CD14-positive monocyte (primary cell): Measurements from ENCODE around the gene ECSCR. TPM values are rescaled to one million over a fixed set of nuclear protein-coding genes. Genes with fewer than 3 reads are reported as not detected.

Experiments
- DNase-seq, 3 donors: peaks; one replicate each; pipeline ENCODE4 v3.0.0-alpha.2; 2011 to 2022
- H2AFZ ChIP-seq: 2 replicates; pipeline ENCODE4 v1.6.0; 2012; ENCODE audit warnings: mild to moderate bottlenecking, low read depth, low read length, inconsistent platforms; ENCODE audit not compliant: insufficient read depth, poor library complexity, severe bottlenecking
- H3K27ac ChIP-seq, 2 donors: 1 replicate in 1 of 2; 2 replicates in 1 of 2; pipeline ENCODE4 v1.5.1; 2012 to 2013; ENCODE audit warnings: low read length in 2 of 2, control low read depth in 1 of 2, inconsistent platforms in 1 of 2, low read depth in 1 of 2, mild to moderate bottlenecking in 1 of 2
- H3K27me3 ChIP-seq, 2 donors: one replicate each; pipeline versions ENCODE4 v1.6.0 to v1.6.1; 2011 to 2013; ENCODE audit warnings: low read length in 2 of 2; ENCODE audit not compliant: control insufficient read depth in 2 of 2, insufficient read depth in 2 of 2
- H3K36me3 ChIP-seq, 2 donors: replicated peaks in 1 of 2; 1 replicate in 1 of 2; 2 replicates in 1 of 2; pipeline versions ENCODE4 v1.5.1 to v1.6.1; 2012 to 2013; ENCODE audit warnings: low read length in 2 of 2, control low read depth in 1 of 2, inconsistent platforms in 1 of 2, mild to moderate bottlenecking in 1 of 2; ENCODE audit not compliant: insufficient read depth in 2 of 2, control insufficient read depth in 1 of 2
- H3K4me1 ChIP-seq, 2 donors: 1 replicate in 1 of 2; 2 replicates in 1 of 2; pipeline versions ENCODE4 v1.5.1 to v1.6.1; 2012 to 2013; ENCODE audit warnings: low read length in 2 of 2, control low read depth in 1 of 2, inconsistent platforms in 1 of 2, mild to moderate bottlenecking in 1 of 2, moderate library complexity in 1 of 2; ENCODE audit not compliant: insufficient read depth in 2 of 2, control insufficient read depth in 1 of 2
- H3K4me2 ChIP-seq: replicated peaks from 2 replicates; pipeline ENCODE3; 2012; ENCODE audit warnings: low read length, moderate library complexity, mild to moderate bottlenecking; ENCODE audit not compliant: poor library complexity, severe bottlenecking; ENCODE audit errors: extremely low read depth
- H3K4me3 ChIP-seq, 3 experiments: fragments of 200-600 bp in 1 of 3; sonication (generic) in 1 of 3; replicated peaks in 1 of 3; 1 replicate in 2 of 3; 2 replicates in 1 of 3; pipeline ENCODE4 v1.5.1; 2011 to 2013; ENCODE audit warnings: low read length in 3 of 3, mild to moderate bottlenecking in 3 of 3, control low read depth in 2 of 3, low read depth in 2 of 3, inconsistent platforms in 1 of 3, moderate library complexity in 1 of 3
- H3K79me2 ChIP-seq: 2 replicates; pipeline ENCODE4 v1.6.0; 2012; ENCODE audit warnings: mild to moderate bottlenecking, control low read depth, inconsistent platforms, low read length, moderate library complexity; ENCODE audit not compliant: insufficient read depth
- H3K9ac ChIP-seq: 2 replicates; pipeline ENCODE4 v1.6.0; 2017; ENCODE audit warnings: low read length, mild to moderate bottlenecking; ENCODE audit not compliant: insufficient read depth, poor library complexity, severe bottlenecking
- H3K9me3 ChIP-seq, 2 donors: replicated peaks in 1 of 2; 1 replicate in 1 of 2; 2 replicates in 1 of 2; pipeline versions ENCODE4 v1.5.1 to v1.6.1; 2012 to 2013; ENCODE audit warnings: low read length in 2 of 2, control low read depth in 1 of 2; ENCODE audit not compliant: control insufficient read depth in 1 of 2, insufficient read depth in 1 of 2
- H4K20me1 ChIP-seq: 2 replicates; pipeline ENCODE4 v1.6.0; 2012; ENCODE audit warnings: mild to moderate bottlenecking, low read length, control low read depth, moderate library complexity; ENCODE audit not compliant: insufficient read depth
- H3K27ac Mint-ChIP-seq, 7 donors: one replicate each; pipeline ENCODE4 v1.8.0; 2020; ENCODE audit warnings: mild to moderate bottlenecking in 7 of 7, mixed read lengths in 7 of 7, moderate library complexity in 6 of 7, inconsistent platforms in 2 of 7
- H3K27me3 Mint-ChIP-seq, 3 donors: one replicate each; pipeline ENCODE4 v1.8.0; 2021 to 2022; ENCODE audit warnings: low read depth in 3 of 3, mild to moderate bottlenecking in 3 of 3, mixed read lengths in 3 of 3, moderate library complexity in 3 of 3, inconsistent platforms in 1 of 3
- H3K36me3 Mint-ChIP-seq, 2 donors: one replicate each; pipeline ENCODE4 v1.8.0; 2020; ENCODE audit warnings: mixed read lengths in 2 of 2, inconsistent platforms in 1 of 2, mild to moderate bottlenecking in 1 of 2
- H3K4me1 Mint-ChIP-seq: one replicate; pipeline ENCODE4 v1.8.0; 2020; ENCODE audit warnings: mild to moderate bottlenecking, mixed read lengths
- H3K4me3 Mint-ChIP-seq, 2 donors: one replicate each; pipeline ENCODE4 v1.8.0; 2020; ENCODE audit warnings: mild to moderate bottlenecking in 2 of 2, mixed read lengths in 2 of 2, moderate library complexity in 1 of 2
- H3K9me3 Mint-ChIP-seq, 7 donors: one replicate each; pipeline ENCODE4 v1.8.0; 2020 to 2022; ENCODE audit warnings: mixed read lengths in 7 of 7, mild to moderate bottlenecking in 6 of 7, moderate library complexity in 6 of 7, inconsistent platforms in 2 of 7
- WGBS: methylation state at CpG from one replicate; pipeline ENCODE4 v1.1.5; 2013; ENCODE audit warnings: missing lambda C conversion rate; ENCODE audit not compliant: insufficient coverage; 5-methylcytosine and 5-hydroxymethylcytosine counted together
- intact Hi-C, 2 donors: fragments of 100-400 bp; cut with micrococcal nuclease; formaldehyde crosslinking; loops; one replicate each; pipeline versions ENCODE4 v1.15.0 to v1.15.1; 2023
- polyA plus RNA-seq, 3 donors: library from polyadenylated mRNA; depleted of rRNA in 1 of 3; unstranded in 2 of 3; stranded (reverse) in 1 of 3; fragments of 300-500 nt in 2 of 3; fragments of >200 nt in 1 of 3; fragmentation: Illumina TruSeq in 2 of 3; gene quantifications; 1 replicate in 2 of 3; 2 replicates in 1 of 3; pipeline ENCODE4 v1.2.3, GENCODE V29; 2012 to 2021
- TF ChIP-seq, protein P1 (sequence below): fragments of 200-600 bp; IDR thresholded peaks from one replicate; pipeline ENCODE4 v1.8.0; 2022; ENCODE audit warnings: antibody characterized with exemption, mild to moderate bottlenecking

ECSCR gene
- polyA plus RNA-seq, 3 donors: not detected

DNA sequence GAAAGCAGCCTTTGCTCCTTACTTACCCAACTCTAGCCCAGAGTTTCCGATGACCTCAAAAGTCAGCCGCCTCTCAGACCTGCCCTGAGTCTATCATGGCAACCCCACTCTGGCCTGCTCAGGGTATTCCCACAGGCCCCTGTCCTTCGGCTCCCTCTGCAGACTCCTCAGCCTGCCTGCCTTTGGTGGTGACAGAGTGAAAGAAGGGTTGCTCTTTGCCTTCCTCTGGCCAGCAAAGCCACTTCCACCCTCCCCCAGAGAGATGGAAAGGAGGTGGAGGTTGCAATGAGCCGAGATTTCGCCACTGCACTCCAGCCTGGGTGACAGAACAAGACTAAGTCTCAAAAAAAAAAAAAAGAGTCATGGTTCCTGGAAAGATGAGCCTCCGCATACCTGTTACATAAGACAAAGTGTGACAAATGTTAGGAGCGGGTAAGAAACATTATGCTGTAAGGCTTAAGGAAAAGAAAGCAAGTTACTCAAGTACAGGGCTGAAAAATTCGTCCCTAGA is 5.9 kb upstream of the ECSCR start:
- TF ChIP-seq, protein P1, sequence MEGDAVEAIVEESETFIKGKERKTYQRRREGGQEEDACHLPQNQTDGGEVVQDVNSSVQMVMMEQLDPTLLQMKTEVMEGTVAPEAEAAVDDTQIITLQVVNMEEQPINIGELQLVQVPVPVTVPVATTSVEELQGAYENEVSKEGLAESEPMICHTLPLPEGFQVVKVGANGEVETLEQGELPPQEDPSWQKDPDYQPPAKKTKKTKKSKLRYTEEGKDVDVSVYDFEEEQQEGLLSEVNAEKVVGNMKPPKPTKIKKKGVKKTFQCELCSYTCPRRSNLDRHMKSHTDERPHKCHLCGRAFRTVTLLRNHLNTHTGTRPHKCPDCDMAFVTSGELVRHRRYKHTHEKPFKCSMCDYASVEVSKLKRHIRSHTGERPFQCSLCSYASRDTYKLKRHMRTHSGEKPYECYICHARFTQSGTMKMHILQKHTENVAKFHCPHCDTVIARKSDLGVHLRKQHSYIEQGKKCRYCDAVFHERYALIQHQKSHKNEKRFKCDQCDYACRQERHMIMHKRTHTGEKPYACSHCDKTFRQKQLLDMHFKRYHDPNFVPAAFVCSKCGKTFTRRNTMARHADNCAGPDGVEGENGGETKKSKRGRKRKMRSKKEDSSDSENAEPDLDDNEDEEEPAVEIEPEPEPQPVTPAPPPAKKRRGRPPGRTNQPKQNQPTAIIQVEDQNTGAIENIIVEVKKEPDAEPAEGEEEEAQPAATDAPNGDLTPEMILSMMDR: no peak
- Histone ChIP-seq H3K36me3 (no peaks in the 10 kb centered on the region), H3K4me3 (peak overlapping the region in 1 of 3 experiments; percentile 23), H3K27ac (peak overlapping the region; percentile 31 to 60), H3K4me2 (peak overlapping the region; percentile 45), H3K9me3 (no peaks in the 10 kb centered on the region), H4K20me1 (peaks cover under 1% of the 10 kb centered on the region), H3K4me1 (peaks cover 40 to 55% of the 10 kb centered on the region in 2 donors), H3K79me2 (peaks cover 7% of the 10 kb centered on the region), H2AFZ (peak overlapping the region; percentile 37), H3K27me3 (no peaks in the 10 kb centered on the region), H3K9ac (no peak overlapping the region)
- H3K36me3 Mint-ChIP-seq: peaks cover 0 to 2% of the 10 kb centered on the region in 2 donors
- H3K27me3 Mint-ChIP-seq: peaks cover 0 to 2% (median 1%) of the 10 kb centered on the region in 3 donors
- peak overlapping the region in 1 of 2 donors; percentile 49 for H3K4me3 Mint-ChIP-seq
- intact Hi-C loops: no loop called here
- peaks cover 59% of the 10 kb centered on the region for H3K4me1 Mint-ChIP-seq
- DNase-seq: peak; percentile 51 to 63 (median 54)
- peak overlapping the region; percentile 16 to 88 (median 82) for H3K27ac Mint-ChIP-seq
- whole genome bisulfite sequencing: 5% methylated on average over 4 of the region's 8 CpGs
- peaks cover 0 to 5% (median 0%) of the 10 kb centered on the region in 7 donors for H3K9me3 Mint-ChIP-seq

DNA sequence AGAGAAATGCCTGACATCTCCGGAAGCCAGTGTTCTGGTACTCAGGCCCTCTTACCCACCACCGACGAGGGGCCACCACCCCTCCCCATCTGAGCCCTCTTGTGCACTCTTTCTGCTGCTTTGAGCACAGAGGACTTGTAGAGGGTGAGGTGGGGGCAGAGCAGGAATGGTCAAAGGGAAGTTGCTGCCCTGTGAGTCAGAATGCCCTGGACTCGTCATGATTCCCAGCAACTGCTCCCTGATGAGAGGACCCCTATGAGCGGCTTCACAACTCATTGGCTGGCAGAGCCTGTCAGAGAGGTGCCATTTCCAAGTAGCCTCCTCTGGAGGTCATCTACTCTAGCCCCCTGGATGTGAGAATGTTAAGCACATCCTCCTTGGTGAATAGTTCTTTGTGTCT is 845 bp downstream of the ECSCR start:
- Mint-ChIP-seq H3K27ac (no peak overlapping the region), H3K9me3 (peaks cover 0 to 2% (median 0%) of the 10 kb centered on the region in 7 donors), H3K27me3 (peaks cover 0 to 5% (median 2%) of the 10 kb centered on the region in 3 donors), H3K36me3 (no peaks in the 10 kb centered on the region), H3K4me1 (peaks cover 13% of the 10 kb centered on the region), H3K4me3 (no peak overlapping the region)
- intact Hi-C loops: no loop called here
- Histone ChIP-seq H3K4me1 (peaks cover 3 to 7% of the 10 kb centered on the region in 2 donors), H3K4me3 (no peak overlapping the region), H3K79me2 (no peaks in the 10 kb centered on the region), H3K4me2 (no peak overlapping the region), H3K27ac (no peak overlapping the region), H3K36me3 (no peaks in the 10 kb centered on the region), H3K27me3 (no peaks in the 10 kb centered on the region), H3K9ac (no peak overlapping the region), H2AFZ (no peak overlapping the region), H4K20me1 (no peaks in the 10 kb centered on the region), H3K9me3 (no peaks in the 10 kb centered on the region)
- DNase-seq: peak in 1 of 3 donors; percentile 36
- TF ChIP-seq, protein P1: no peak
- 69% methylated on average over 2 of the region's 5 CpGs for WGBS
